Measurements from ENCODE around the gene UBC.
"Not testable (repeated sequence)": the region's sequence is repeated elsewhere in the genome, so short reads cannot be mapped to it uniquely, and the experiment has no call there.

The UBC gene

DNA sequence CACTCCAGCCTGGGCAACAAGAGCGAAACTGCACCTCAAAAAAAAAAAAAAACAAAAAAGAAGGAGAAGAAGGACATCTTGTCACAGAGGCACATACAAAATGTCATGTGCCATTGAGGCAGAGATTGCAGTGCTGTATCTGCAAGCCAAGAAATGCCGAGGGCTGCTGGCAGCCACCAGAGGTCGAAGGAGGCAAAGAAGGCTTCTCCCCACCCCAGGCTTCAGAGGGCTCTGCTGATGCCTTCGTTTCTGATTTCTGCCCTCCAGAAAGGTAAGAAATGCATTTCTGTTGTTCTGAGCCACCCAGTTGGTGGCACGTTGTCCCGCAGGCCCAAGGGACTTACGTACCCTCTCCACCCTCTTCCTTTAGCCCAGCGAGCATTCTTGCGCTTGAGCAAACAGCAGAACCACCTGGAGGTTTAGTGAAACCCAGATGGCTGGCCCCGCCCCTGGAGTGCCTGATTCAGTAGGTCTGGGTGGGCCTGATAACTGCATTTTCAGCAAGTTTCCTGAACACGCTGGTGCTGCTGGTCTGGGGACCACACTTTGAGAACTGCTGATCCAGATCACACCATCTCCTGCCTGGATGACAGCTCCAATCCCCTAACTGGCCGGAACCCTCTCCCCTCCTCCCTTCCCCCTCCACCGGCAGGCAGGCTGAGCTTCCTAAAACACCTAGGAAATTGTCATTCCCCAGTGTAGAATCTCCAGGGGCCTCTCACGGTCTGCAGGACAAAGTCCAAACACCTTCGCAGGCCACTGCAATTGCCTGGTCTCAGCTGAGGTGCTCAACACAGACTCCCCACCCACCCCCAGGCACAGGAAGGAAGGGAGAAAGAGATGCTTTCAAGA lies 29.6 kb downstream of the UBC start:
- DNase-seq (ENCODE audit: low spot score), result no peak

DNA sequence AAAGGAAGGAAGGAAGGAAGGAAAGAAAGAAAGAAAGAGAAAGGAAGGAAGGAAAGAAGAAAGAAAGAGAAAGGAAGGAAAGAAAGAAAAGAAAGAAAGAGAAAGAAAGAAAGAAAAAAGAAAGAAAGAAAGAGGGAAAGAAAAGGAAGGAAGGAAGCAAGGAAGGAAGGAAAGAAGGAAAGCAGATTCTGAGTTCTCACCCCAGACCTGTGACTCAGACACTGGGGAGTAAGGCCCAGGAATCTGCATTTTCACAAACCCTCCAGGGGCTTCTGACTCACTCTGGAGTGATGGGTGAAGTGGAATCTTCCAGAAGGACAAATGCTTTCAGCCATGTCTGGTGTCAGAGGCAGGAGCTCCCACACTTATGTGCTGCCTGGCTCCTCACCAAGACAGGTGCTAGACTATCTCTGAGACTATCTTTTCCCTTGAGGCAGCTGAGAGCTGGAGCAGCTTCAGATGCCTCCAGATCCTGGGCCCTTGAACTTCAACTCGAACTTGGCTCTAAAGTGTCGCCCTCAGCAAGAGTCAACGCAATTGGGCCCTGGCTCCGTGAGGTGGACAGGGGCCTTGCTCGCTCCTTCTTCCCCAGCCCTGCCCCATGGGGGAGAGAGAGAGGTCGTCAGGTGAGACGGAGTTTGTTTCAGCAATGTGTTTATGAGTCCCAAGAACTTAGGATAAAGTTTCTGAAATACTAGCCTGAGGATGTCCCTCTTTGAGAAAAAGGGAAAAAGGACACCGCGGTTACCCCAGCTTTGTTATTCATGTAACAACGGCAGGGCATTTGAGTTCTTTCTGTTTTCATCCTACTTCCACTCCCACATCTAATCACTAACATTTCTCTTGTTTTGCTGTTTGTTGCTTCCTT lies 31.0 kb downstream of the UBC start:
- DNase-seq (ENCODE audit: low spot score), result no peak

DNA sequence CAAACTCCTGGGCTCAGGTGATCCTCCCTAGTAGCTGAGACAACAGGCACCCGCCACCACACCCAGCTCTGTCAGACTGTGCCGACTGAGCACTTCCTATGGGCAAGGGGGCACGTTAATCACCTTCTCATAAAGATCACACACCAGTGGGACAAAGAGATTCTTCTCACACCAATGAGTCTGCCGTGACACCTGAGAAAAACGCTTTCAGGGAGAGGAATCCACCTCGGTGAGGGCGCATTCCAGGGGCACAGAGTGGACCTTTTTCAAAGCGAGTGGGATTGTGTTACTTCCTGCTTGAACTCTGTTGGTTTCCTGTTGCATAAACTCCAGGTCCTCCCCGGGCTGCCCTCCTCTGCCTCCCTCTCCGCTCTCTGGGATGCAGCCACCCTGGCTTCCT lies 33.3 kb downstream of the UBC start:
- DNase-seq (ENCODE audit: low spot score), result no peak

DNA sequence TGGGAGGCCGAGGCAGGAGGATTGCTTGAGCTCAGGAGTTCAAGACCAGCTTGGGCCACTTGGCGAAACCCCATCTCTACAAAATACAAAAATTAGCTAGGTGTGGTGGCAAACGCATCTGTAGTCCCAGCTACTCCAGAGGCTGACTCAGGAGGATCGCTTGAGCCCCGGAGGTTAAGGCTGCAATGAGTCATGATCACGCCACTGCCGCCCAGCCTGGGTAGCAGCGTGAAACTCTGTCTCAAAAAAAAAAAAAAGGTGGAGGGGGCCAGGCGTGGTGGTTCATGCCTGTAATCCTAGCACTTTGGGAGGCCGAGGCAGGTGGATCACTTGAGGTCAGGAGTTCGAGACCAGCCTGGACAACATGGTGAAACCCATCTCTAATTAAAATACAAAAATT lies 34.1 kb downstream of the UBC start:
- not testable (repeated sequence) for DNase-seq (ENCODE audit: low spot score)

DNA sequence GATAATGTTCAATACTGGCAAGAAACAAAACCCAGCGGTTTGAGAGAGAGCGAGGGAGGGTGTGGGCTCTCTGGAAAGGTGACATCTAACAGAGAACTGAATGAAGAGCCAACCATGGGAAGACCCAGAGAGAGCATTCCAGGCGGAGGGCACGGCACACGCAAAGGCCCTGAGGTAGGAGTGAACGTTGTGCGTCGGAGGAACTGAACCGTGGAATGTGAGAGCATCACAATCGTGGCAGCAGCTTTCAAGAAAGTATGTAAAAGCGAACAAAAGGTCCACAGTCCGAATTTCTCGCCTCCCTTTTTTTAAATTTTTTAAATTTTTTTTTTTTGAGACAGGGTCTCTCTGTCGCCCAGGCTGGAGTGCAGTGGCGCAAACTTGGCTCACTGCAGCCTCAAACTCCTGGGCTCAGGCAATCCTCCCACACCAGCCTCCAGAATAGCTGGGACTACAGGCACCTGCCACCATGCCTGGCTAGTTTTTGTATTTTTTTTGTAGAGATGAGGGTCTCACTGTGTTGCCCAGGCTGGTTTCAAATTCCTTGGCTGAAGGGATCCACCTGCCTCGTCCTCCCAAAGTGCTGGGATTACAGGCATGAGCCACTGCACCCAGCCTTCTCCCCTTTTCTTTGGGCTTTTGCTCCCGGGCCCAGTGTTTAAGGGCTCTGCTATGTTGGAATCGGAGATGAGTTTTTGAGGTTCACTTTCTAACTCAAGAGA lies 35.5 kb downstream of the UBC start:
- DNase-seq (ENCODE audit: low spot score), result no peak

DNA sequence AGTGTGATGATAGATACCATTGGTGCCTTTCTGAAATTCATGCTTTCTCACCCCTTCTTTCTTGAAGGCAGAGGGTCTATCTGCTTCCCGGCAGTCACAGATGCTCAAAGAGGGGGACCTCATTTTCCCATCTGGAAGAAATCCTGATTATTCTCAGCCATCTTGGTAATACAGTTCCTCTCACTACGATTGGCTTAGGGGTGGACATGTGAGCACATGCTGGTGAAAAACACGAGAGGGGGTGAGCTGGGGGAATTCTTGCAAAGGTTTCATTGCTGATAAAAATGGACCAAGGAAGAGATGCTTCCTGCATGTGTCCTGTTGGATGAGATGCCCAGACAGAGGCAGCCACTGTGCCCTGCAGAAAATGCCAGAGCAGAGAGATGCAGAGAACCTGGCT lies 37.0 kb downstream of the UBC start:
- no peak for DNase-seq (ENCODE audit: low spot score)

DNA sequence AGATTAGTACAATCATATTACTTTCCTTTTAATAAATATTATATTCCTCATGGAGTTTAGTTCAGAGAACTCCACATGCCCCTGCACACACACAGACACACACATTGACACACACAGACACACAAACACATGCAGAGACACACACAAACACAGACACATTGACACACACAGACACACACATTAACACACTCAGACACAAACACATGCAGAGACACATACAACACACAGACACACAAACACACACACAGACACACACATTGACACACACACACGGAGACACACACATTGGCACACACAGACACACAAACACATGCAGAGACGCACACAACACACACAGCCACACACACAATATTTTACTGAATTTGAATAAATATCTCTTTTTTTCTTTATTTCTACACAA lies 38.3 kb downstream of the UBC start:
- no peak for DNase-seq (ENCODE audit: low spot score)

DNA sequence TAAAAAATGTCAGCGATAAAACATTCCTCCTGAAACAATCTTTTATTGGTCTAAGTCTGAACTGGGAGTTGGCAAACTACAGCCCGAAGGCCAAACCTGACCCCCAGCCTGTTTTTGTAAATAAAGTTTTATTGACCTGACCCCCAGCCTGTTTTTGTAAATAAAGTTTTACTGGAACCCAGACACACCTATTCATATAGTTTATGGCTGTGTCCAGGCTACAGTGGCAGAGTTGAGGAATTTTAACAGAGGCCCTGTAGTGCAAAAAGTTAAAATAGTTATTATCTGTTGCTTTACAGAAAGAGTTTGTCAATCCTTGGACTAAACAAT lies 38.7 kb downstream of the UBC start:
- no peak for DNase-seq (ENCODE audit: low spot score)

DNA sequence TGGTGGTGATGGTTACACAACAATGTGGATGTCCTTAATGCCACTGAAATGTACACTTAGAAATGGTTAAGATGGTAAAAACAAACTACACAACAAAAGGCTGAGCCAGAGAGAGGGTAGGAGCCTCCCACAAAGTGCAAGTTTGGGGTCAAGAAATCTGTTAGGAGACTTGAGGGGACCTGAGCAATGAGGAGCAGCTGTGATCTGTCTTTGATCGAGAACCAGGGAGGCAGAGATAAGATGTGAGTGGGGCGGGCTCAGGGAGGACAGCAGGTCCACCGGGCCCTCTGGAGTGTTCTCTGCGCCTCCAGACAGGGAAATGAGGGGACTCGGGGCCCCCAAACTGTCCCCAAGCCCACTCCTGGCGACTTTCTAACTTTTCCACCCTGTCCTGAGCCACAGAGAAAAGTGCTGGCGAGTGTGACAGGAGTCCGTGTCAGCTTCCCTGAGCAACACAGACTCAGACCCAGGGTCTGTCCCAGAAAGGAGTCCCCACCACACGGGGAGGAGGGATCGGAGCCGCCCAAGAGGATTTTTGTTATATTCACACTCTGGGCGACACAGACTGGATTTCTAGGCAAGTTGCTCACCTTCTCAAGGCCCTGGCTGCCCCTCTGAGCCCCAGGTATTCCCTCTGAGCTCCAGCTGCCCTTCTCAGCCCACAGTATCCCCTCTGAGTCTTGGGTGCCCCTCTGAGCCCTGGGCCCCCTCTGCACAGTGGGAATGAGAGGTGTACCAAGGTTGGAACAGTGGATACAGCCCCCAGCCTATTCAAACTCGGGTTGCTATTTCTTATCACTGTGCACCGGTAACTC lies 39.3 kb downstream of the UBC start:
- DNase-seq (ENCODE audit: low spot score), result no peak

DNA sequence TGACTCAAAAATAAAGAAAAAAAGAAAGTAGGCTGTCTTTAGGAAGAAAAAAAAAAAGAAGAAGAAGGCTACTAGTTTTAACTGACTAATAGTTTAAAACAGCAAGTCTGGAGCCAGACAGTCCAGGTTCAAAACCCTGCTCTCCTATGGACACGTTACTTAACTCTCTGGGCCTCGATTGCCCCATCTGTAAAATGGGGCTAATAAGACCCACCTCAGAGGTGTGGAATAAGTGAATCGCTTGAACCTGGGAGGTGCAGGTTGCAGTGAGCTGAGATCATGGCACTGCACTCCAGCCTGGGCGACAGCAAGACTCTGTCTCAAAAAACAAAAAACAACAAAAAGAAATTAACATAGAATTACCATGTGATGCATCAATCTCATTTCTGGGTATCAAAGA lies 40.3 kb downstream of the UBC start:
- no peak for DNase-seq (ENCODE audit: low spot score)

DNA sequence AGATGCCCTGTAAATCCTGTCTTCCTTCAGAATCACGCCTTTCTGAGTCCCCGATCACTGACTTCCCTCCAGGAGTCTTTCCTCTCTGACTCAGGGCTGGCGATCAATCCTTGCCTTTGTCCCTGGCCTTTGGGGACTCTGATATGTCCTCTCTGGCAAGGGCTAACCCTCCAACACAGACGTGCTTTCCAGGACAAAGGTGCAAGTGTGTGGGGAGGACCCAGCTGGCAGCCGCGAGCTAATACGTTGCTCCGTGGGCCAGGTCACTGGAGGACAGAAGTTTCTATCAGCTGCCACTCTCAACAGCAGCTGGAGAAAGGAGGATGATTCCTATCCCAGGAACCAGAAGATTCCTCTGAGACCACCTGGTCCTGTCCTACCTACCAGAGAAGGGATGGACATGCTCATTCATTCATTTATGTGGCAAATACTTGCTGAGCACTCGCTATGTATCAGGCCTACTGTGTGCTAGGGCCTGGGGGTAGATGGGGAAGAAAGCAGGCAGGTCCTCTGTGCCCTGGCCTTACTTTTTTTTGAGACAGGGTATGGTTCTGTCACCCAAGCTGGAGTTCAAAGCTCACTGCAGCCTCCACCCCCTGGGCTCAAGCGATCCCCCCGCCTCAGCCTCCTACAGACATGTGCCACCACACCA lies 42.3 kb downstream of the UBC start:
- no peak for DNase-seq (ENCODE audit: low spot score)

DNA sequence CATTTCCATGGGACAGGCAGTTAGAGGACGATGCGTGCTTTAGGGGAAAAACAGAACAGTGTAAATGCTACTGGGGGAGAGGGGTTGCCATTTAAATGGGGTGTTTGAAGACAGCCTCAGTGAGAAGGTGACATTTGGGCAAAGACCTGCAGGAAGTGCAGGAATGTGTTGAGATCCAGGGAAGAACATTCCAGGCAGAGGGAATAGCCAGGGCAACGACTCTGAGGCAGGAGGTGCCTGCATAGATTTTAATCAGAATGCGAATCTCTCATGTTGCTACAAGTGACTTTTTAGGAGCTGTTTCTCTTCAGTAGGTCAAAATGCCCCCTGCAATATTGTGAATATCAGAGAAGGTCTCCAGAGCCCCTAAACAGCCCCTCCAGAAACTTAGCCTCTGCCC lies 43.2 kb downstream of the UBC start:
- no peak for DNase-seq (ENCODE audit: low spot score)

DNA sequence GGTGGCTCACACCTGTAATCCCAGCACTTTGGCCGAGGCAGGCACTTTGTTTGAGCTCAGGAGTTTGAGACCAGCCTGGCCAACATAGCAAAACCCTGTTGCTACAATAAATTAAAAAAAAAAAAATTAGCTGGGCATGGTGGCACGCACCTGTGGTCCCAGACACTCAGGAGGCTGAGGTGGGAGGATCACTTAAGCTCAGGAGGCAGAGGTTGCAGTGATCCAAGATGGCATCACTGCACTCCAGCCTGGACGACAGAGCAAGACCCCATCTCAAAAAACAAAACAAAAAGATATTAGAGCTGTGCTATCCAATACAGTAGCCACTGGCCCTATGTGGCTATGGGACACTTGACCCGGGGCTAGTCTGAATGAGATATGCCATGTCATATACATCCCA lies 43.9 kb downstream of the UBC start:
- DNase-seq (ENCODE audit: low spot score), result no peak

DNA sequence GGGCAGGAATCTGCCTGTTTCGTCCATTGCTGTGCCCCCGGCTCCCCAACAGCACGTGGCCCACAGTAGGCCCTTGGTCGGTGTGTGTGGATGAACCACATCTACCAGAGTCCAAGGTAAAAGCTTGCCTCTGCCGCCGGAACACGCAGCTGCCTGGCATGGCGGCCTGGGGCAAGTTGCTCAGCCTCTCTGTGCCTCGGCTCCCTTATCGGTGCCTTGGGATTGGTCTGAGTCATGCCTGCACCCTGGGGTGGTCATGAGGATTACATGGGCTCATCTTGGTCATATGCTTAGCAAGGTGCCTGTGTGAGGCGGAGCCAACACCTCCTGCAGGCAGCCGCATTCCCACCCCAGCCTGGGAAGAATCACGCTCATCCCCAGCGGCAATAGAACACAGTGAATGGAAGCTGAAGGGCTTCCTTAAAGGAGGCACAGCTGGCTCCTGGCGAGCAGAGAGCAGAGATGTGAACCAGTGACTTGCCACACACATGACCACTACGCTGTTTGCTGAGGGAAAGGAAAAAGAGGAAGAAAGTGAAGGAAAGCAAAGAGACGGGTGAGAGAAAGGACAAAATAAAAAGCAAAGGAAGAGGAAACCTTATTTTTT lies 45.3 kb downstream of the UBC start:
- DNase-seq (ENCODE audit: low spot score), result no peak

DNA sequence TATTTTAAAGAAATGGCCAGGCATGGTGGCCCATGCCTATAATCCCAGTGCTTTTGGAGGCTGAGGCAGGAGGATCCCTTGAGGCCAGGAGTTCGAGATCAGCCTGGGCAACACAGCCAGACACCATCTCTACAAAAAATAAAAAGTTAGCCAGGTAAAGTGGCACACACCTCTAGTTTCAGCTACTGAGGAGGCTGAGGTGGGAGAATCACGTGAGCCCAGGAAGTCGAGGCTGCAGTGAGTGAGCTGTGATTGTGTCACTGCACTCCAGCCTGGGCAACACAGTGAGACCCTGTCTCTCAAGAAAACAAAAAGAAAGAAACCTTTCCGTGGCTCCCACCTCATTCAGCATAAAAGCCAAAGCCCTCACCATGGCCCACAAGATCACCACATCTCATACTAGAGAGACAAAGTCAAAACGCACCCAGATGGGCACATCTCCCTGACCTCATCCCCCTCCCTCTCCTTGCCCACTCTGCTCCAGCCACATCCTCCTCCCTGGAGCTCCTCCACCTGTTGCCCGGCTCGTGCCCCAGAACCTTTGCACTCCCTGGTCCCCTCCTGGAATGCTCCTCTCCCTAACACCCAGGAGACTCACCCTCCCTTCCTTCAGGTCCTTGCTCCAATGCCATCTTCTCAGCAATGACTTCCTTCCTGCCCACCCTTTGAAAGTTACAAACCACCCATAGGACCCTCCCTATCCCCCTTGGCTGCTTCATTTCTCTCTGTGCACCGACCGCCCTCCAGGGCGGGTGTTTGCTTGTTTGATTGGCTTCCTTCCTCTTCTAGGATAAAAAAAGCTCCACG lies 46.0 kb downstream of the UBC start:
- DNase-seq (ENCODE audit: low spot score), result no peak

DNA sequence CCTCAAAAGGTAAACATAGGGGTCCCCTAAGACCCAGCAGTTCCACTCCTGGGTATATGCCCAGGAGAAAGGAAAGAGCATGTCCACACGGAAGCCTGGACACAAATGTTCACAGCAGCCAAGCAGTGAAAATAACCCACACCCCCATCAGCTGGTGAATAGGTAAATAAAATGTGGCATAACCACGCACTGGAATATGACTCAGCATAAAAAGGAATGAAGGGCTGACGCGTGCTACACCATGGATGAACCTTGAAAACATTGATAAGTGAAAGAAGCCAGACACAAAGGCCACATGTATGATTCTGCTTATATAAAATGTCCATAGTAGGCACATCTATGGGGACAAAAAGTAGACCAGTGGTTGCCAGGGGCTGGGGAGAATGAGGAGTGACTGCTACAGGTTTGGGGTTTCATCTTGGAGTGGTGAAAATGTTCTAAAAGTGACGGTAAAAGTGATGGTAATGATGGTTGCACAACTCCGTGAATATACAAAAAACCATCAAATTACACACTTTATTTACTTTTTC lies 47.0 kb downstream of the UBC start:
- no peak for DNase-seq (ENCODE audit: low spot score)

DNA sequence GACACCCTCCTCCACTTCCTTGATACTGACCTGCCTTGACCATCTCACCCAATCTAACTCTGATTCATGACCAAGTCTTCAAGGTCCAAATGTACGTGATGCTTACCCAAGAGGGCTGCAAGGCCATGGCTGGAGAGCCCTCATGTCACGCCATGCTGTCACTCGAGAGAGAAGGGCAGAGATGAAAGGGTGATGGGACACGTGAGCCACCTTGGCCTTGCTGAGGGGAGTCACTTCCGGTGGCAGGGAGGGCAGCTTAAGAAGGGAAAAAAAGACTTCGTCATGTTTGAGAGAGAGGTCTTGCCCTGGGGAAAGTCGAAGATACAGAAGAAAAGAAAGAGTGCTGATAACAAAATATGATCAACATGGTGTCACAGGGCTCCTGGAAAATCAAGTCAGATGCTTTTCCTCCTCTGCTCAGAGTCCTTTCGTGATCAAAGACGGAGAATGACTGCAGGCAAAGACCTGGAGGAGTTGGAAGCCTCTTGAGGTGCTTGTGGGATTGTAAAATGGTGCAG lies 47.5 kb downstream of the UBC start:
- no peak for DNase-seq (ENCODE audit: low spot score)

DNA sequence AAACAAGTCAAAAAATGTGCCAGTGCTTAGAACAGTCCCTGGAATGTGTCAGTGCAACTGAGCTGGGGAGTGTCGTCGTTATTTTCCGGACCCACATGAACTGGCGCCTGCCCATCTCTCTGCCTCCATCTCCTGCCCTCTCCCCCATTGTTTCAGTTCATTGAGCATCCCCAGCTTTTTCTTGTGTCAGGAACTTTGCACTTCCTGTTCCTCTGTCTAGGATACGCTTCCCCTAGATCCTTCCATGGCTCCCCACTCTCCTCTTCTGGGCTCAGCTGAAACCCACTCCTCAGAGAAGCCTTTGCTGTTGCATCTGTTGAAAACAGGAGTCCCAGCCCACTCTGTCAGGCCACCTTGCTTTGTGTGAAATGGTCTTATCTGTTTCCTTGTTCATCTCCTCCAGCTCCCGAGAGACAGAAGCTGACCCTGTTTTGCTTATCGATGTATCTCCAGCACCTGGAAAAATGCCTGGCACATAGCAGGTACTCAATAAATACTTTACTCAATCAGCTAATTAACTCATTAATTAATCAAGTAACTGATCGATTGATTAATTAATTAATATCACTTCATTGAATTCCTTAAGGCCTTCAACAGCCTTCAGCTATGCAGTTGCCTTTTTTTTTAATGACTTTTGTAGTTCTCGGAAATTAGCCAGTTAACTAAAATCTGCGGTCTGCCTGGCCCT lies 48.1 kb downstream of the UBC start:
- no peak for DNase-seq (ENCODE audit: low spot score)

DNA sequence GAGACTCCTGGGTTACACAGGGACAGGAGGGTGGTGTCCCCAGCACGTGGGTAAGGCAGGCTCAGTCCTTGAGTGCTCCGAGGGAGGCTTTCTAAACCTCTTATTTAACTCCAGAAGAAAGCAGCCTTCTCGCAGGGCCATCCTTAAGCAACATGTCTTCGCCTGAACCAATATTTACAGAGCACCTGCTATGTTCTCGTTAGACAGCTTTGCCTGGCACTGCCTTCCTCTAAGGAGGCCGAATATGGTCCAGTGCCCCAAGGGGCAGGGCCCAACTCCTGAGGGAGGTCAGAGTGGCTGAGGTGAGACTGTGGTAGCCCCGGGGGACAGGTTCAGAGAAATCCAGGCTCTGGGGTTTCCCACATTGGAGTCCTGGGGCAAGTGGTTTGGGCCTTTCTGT lies 48.7 kb downstream of the UBC start:
- no peak for DNase-seq (ENCODE audit: low spot score)
